Calu3 (cell line): ENCODE results near the gene TEX9. TPM values are rescaled to one million over a fixed set of nuclear protein-coding genes. Genes with fewer than 3 reads are reported as not detected.

ENCODE experiments used
- BruUV-seq: library from RNA; stranded (reverse); fragments of 400-500 nt; replicated peaks from 2 replicates; lab custom pipeline; 2021; lab: Mats Ljungman, UMichigan
- CTCF ChIA-PET: fragments of 300-600 bp; sonication (Branson Sonifier 250); formaldehyde crosslinking; loops from one replicate; lab custom pipeline; 2022; ENCODE audit warnings: antibody characterized with exemption; lab: Charles Lee
- DNase-seq: peaks from one replicate; pipeline ENCODE4 v3.0.0; 2022
- H3K27ac Mint-ChIP-seq: one replicate; pipeline ENCODE4 v1.8.0; 2022; ENCODE audit warnings: mixed read lengths; ENCODE audit not compliant: unreplicated experiment
- H3K27me3 Mint-ChIP-seq: one replicate; pipeline ENCODE4 v1.8.0; 2022; ENCODE audit warnings: mixed read lengths; ENCODE audit not compliant: unreplicated experiment
- H3K36me3 Mint-ChIP-seq: one replicate; pipeline ENCODE4 v1.8.0; 2022; ENCODE audit warnings: mild to moderate bottlenecking, moderate library complexity, mixed read lengths; ENCODE audit not compliant: insufficient read depth, unreplicated experiment
- H3K4me1 Mint-ChIP-seq: one replicate; pipeline ENCODE4 v1.8.0; 2022; ENCODE audit warnings: mild to moderate bottlenecking, low read depth, mixed read lengths; ENCODE audit not compliant: unreplicated experiment
- H3K4me3 Mint-ChIP-seq: one replicate; pipeline ENCODE4 v1.8.0; 2022; ENCODE audit warnings: mild to moderate bottlenecking, low read depth, moderate library complexity, mixed read lengths; ENCODE audit not compliant: unreplicated experiment
- H3K9me3 Mint-ChIP-seq: one replicate; pipeline ENCODE4 v1.8.0; 2022; ENCODE audit warnings: low read depth, mixed read lengths; ENCODE audit not compliant: unreplicated experiment
- CTCF ChIP-seq: fragments of 200-600 bp; IDR thresholded peaks from one replicate; pipeline ENCODE4 v1.8.0; 2022; ENCODE audit warnings: antibody characterized with exemption; ENCODE audit not compliant: unreplicated experiment
- intact Hi-C: fragments of 100-400 bp; cut with micrococcal nuclease; formaldehyde crosslinking; loops from one replicate; pipeline ENCODE4 v1.10.0; 2022; ENCODE audit not compliant: unreplicated experiment
- total RNA-seq: library from RNA; stranded (reverse); gene quantifications from 2 replicates; pipeline ENCODE4 v1.2.3, GENCODE V29; 2022

Gene TEX9
- total RNA-seq, 1 experiment from 2014 or later: 13.3 TPM

GRCh38 chr15:56356616-56357015 lies 8.6 kb upstream of the TEX9 start:
- no peak for TF ChIP-seq CTCF
- Mint-ChIP-seq H3K4me3 (no peak overlapping the region), H3K27me3 (no peaks in the 10 kb centered on the region), H3K36me3 (no peaks in the 10 kb centered on the region), H3K4me1 (peaks cover 13% of the 10 kb centered on the region), H3K9me3 (no peaks in the 10 kb centered on the region), H3K27ac (no peak overlapping the region)
- no TSS peak for BruUV-seq
- CTCF ChIA-PET: no interaction called here
- intact Hi-C loops: no loop called here
- DNase-seq: peak; percentile 18

DNA sequence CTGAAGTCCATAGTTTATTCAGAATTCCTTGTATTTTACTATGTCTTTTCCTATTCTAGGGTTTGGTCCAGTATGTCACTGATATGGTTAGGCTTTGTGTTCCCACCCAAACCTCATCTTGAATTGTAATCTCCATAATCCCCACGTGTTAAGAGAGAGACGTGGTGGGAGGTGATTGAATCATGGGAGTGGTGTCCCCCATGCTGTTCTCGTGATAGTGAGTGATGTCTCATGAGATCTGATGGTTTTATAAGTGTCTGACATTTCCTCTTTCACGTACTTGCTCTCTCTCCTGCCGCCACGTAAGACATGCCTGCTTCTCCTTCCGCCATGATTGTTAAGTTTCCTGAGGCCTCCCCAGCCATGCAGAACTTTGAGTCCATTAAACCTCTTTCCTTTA lies 6.6 kb upstream of the TEX9 start:
- peaks cover 5% of the 10 kb centered on the region for H3K9me3 Mint-ChIP-seq
- intact Hi-C loops: no loop called here
- H3K4me1 Mint-ChIP-seq: peaks cover 13% of the 10 kb centered on the region
- CTCF ChIA-PET: interaction anchor here (0.7 kb wide), 1 partner anchor 10 kb away, joined by 3 read pairs; no protein-coding TSS in a partner anchor
- no peak overlapping the region for H3K27ac Mint-ChIP-seq
- no peak for DNase-seq
- no peaks in the 10 kb centered on the region for H3K27me3 Mint-ChIP-seq
- TF ChIP-seq CTCF: no peak
- no peaks in the 10 kb centered on the region for H3K36me3 Mint-ChIP-seq
- no TSS peak for BruUV-seq
- H3K4me3 Mint-ChIP-seq: no peak overlapping the region

DNA sequence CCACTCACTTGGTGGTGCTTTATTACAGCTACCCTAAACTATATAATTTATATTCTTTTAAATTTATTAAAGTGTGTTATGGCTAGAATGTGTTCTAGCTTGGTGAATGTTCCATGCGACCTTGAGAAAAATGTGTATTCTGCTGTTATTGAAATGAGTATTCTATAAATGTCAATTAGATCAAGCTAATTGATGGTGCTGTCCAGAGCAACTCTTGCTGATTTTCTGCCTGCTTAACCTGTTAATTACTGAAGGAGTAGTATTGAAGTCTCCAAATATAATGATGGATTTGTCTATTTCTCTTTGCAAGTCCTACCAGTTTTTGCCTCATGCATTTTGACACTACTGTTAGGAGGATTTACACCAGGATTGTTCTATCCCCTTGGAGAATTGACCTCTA lies 3.2 kb upstream of the TEX9 start:
- Mint-ChIP-seq H3K27ac (no peak overlapping the region), H3K4me3 (no peak overlapping the region), H3K9me3 (peaks cover 5% of the 10 kb centered on the region), H3K27me3 (no peaks in the 10 kb centered on the region), H3K4me1 (peaks cover 13% of the 10 kb centered on the region), H3K36me3 (peaks cover 17% of the 10 kb centered on the region)
- no peak for TF ChIP-seq CTCF
- DNase-seq: no peak
- no TSS peak for BruUV-seq
- intact Hi-C loops: no loop called here
- CTCF ChIA-PET: interaction anchor here (0.5 kb wide), 1 partner anchor 1485 kb away, joined by 4 read pairs; no protein-coding TSS in a partner anchor

DNA sequence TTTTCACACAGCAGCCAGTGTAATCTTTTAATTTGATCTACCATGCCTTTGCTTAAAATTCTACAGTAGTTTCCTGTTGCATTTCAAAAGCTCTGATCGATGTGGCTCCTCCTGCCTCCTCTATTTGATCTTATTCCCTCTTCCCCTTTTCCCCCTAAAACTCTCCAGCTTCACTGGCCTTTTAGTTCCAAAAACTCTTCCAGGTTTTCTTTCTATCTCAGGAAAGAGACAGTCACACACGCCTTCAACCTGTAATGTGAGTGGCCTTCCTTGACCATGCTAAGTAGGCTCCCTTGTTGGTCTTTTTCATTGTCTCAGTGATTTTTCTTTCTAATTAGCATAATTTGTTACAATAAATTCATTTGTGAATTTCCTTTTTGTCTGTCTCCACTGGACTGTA lies 985 bp downstream of the TEX9 start:
- no peaks in the 10 kb centered on the region for H3K27me3 Mint-ChIP-seq
- intact Hi-C loops: loop anchor here (5.0 kb wide), 1 partner anchor 124 kb away; the partner anchor contains the start of gene RFX7
- no peak for DNase-seq
- CTCF ChIA-PET: interaction anchor here (0.6 kb wide), 1 partner anchor 196 kb away, joined by 3 read pairs; no protein-coding TSS in a partner anchor
- H3K36me3 Mint-ChIP-seq: peaks cover 17% of the 10 kb centered on the region
- no TSS peak for BruUV-seq
- peak overlapping the region; percentile 40 for H3K27ac Mint-ChIP-seq
- peaks cover 5% of the 10 kb centered on the region for H3K9me3 Mint-ChIP-seq
- H3K4me3 Mint-ChIP-seq: peak overlapping the region; percentile 97
- H3K4me1 Mint-ChIP-seq: peaks cover 17% of the 10 kb centered on the region
- TF ChIP-seq CTCF: no peak
